Endothelial cell of umbilical vein (primary cell): Measurements from ENCODE around the gene NAT10.

Experiments used
- CTCF ChIP-seq, 2 donors: IDR thresholded peaks; 1 replicate in 1 of 2; 2 replicates in 1 of 2; pipeline ENCODE4 v1.5.1; 2011; ENCODE audit warnings: low read length in 2 of 2, mild to moderate bottlenecking in 2 of 2, moderate library complexity in 2 of 2, control low read depth in 1 of 2, inconsistent platforms in 1 of 2, low read depth in 1 of 2; ENCODE audit not compliant: insufficient read depth in 1 of 2; ENCODE audit errors: extremely low read depth in 1 of 2
- EZH2 ChIP-seq: IDR thresholded peaks from 2 replicates; pipeline ENCODE4 v1.6.1; 2012; ENCODE audit warnings: borderline replicate concordance, low read depth, mild to moderate bottlenecking, moderate library complexity, low read length, inconsistent platforms; ENCODE audit not compliant: severe bottlenecking
- FOS ChIP-seq: IDR thresholded peaks from 2 replicates; pipeline ENCODE4 v1.6.1; 2011; ENCODE audit warnings: mild to moderate bottlenecking, low read length, moderate library complexity, borderline replicate concordance; ENCODE audit not compliant: insufficient read depth
- GATA2 ChIP-seq: IDR thresholded peaks from 2 replicates; pipeline ENCODE4 v1.7.0; 2011; ENCODE audit warnings: low read depth, mild to moderate bottlenecking, moderate library complexity, mixed read lengths, low read length; ENCODE audit not compliant: insufficient read length, insufficient read depth
- JUN ChIP-seq: IDR thresholded peaks from 2 replicates; pipeline ENCODE4 v1.6.1; 2011; ENCODE audit warnings: borderline replicate concordance, low read depth; ENCODE audit not compliant: insufficient read length, insufficient read depth
- POLR2A ChIP-seq: IDR thresholded peaks from 2 replicates; pipeline ENCODE4 v1.6.1; 2012; ENCODE audit warnings: low read depth, mild to moderate bottlenecking, control low read depth, low read length

GRCh38 chr11:34165121-34165520, 59.7 kb downstream of the NAT10 start:
- TF ChIP-seq CTCF (IDR thresholded peaks at IDR 0.05; ENCODE audit: extremely low read depth in 1 of 2, insufficient read depth in 1 of 2, low read depth in 1 of 2, low read length in 2 of 2) (no peak), POLR2A (no peak), EZH2 (no peak), GATA2 (no peak), FOS (no peak), JUN (no peak)
